GM18867 (cell line): ENCODE measurements around the gene ACAP1.
"Not testable (repeated sequence)": the region's sequence is repeated elsewhere in the genome, so short reads cannot be mapped to it uniquely, and the experiment has no call there.

Experiments
- ATAC-seq: cut with Tn5 transposase; IDR thresholded peaks from one replicate; pipeline ENCODE4 v1.9.1; 2021; ENCODE audit warnings: mild to moderate bottlenecking, moderate library complexity; ENCODE audit not compliant: unreplicated experiment

Gene ACAP1

DNA sequence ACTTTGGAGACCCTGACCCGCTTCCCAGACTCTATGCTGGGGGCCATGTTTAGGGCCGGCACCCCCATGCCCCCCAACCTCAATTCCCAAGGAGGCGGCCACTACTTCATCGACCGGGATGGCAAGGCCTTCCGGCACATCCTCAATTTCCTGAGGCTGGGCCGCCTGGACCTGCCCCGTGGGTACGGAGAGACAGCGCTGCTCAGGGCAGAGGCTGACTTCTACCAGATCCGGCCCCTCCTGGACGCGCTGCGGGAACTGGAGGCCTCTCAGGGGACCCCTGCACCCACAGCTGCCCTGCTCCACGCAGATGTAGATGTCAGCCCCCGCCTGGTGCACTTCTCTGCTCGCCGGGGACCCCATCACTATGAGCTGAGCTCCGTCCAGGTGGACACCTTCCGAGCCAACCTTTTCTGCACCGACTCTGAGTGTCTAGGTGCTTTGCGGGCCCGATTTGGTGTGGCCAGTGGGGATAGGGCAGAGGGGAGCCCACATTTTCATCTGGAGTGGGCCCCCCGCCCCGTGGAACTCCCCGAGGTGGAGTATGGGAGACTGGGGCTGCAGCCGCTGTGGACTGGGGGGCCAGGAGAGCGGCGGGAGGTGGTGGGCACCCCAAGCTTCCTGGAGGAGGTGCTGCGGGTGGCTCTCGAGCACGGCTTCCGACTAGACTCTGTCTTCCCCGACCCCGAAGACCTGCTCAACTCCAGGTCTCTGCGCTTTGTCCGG lies 16.7 kb downstream of the ACAP1 start:
- ATAC-seq, result no peak

DNA sequence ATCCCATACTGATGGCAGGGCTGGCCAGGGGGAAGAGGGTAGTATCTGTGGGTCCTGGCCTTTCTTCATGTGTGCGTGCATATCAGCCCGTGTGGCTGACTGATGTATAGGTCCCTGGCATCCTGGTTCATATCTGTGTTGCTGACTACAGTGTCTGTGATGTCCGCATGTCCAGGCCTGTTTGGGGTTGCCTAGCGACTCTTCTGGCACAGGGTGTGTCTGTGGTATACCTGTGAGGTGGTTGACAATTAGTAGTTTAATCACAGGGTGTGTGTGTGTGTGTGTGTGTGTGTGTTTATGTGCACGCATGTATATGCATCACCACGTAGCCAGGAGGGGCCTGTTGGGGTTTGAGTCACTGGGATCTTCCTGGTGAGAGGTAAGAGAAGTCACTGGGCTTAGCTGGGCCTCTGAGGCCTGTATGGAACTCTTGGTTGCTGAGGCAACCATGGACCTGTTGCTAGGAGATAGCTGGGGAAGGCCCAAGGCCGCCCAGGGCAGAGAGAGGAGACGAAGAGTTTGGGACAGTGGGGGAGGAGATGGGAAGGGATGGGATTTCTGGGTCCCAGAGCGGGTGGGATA lies 18.0 kb downstream of the ACAP1 start:
- no peak for ATAC-seq

DNA sequence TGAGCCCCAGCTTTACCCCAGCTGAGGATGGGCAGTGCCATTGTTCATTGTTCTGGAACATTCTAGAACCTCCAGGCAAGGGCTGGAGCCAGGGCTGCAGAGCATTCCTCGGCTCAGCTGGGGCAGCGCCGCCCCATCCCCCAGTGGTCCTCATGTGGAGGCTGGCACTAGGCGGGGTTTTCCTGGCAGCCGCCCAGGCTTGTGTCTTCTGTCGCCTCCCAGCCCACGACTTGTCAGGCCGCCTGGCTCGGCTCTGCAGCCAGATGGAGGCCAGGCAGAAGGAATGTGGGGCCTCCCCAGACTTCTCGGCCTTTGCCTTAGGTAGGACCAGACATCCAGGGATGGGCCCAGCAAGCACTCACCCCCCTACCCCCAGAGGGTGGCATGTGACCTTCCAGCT lies 18.7 kb downstream of the ACAP1 start, which contains the start of gene TMEM95:
Gene TMEM95 (plus strand): TSS at position 104 of the 400 bp plus-strand sequence. CDS start 49 bp downstream, at position 153.
- ATAC-seq, result no peak

DNA sequence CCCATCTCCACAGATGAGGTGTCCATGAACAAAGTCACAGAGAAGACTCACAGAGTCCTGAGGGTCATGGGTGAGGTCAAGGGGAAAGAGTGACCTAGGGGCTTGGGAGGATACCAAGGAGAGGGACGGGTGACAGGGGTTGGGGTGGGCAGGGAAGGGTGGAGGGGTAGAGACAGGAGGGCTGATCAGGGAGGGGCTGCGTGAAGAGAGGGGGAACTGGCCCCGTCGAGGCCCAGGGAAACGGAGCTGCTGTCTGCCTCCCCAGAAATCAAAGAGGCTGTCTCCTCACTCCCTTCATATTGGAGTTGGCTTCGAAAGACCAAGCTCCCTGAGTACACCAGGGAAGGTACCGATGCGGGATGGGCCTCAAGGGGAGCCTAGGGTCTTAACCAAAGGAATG lies 19.2 kb downstream of the ACAP1 start:
- no peak for ATAC-seq

DNA sequence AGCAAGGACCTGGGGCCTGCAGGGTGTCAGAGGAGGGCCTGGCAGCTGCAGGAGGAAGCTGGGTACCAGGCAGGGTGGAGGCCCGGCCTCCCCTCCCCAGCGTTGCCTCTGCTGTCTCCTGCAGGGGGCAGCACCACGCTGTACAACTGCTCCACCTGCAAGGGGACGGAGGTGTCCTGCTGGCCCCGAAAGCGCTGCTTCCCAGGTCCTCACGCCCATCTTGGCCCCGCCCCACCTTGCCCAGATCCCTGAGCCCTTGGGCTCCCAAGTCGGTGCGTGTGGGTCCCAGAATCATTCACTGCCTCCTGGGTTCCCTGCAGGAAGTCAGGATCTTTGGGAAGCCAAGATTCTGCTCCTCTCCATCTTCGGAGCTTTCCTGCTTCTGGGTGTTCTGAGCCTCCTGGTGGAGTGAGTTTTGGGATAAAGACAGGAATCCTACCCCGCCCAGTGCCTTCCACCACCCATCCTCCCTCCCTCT lies 19.8 kb downstream of the ACAP1 start:
- ATAC-seq, result no peak

DNA sequence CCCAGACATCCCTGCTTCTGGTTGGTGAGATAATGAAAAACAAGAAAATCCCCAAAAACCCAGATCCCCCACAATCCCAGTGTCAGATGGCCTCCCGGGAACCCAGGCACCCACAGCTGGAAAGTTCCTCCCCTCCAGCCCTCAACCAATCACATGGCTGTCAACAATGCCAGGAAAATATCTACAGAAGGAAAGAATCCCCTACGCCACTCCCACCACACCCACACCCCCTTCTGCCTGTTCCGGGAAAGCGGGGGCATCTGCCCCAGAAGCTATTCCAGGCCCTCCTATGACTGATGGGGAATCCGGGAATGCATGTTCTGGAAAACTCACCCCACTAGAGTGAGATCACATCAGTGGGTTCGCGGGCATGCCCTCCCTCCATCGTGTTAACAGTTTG lies 20.4 kb downstream of the ACAP1 start:
- no peak for ATAC-seq

DNA sequence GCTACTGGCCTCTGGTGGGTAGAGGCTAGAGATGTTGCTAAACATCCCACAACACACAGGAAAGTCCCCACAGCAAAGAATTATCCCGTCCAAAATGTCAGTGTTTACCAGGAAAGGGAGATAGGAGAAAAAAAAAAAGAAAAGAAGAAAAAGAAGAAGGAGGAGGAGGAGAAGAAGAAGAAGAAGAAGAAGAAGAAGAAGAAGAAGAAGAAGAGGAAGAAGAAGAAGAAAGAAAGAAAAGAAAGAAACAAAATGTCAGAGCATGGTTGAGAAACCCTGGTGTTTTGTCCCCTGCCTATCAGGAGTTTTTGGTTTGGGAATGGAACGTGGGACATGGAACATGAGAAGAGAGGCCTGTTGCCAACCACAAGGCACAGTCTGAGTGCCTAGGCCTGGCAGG lies 21.1 kb downstream of the ACAP1 start:
- no peak for ATAC-seq

DNA sequence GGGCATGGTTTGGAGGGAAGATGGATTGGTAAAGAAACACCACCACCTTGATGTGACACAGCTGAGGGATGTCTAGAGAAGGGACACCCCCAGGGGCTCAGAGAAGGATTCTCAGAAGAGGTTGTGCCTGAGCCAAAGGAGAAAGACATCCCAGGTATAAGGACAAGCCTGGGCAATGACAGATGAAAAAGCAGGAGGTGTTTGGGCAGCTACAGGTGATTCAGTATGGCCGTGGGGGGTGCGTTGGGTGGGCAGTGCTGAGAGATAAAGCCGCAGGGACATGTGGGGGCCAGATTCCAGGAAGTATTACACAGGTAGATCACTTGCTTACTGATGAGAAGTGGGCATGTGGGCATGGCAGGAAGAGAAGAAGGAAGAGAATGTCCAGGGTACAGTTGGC lies 25.6 kb downstream of the ACAP1 start:
- ATAC-seq, result no peak

DNA sequence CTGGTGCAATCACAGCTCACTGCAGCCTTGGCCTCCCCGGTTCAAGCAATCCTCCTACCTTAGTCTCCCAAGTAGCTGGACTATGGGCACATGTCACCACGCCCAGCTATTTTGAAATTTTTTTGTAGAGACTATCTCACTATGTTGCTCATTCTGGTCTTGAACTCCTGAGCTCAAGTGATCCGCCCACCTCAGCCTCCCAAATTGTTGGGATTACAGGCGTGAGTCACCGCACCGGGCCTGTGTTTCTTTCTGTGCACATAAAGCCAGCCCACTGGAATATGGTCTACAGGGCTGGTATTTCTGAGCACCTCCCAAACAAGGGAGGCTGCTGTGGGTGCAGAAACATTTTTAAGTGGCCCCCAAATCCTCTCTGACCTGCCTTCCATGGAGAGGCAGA lies 27.0 kb downstream of the ACAP1 start:
- no peak for ATAC-seq

DNA sequence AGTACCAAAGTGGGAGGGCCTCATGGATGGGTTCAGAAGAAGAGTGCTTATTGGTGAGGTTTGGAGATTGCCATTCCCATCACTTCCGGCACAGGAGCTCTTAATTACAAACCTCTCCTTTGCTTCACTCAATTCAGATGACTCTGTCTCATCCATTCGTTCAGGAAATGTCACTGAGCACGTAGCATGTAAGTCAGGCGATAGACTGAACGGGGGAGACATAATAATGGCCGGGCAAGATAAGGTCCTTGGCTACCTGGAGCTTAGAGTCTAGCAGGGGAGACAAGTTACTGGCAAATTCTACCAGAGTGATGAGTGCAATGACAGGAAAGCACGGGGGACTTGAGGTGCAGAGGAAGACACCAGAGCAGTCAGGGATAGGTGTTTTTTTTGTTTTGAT lies 29.6 kb downstream of the ACAP1 start:
- not testable (repeated sequence) for ATAC-seq

DNA sequence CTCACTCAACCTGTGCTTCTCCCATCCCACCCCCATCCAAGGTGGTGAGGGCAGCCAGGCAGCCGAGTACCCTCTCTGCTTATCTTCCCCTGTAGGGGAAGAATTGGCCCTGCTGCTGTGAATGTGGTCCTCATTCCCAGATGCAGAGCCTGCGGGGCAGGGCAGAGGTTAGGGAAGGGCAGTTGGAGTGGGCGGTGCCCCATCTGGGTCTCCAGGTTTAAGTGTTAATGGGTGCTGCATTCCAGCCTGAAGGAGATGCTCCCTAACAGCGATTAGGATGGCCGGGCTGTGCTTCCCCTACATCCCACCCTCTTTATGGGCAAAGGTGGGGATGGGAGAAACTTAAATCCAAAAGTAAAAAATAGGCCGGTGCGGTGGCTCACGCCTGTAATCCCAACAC lies 30.8 kb downstream of the ACAP1 start:
- no peak for ATAC-seq

DNA sequence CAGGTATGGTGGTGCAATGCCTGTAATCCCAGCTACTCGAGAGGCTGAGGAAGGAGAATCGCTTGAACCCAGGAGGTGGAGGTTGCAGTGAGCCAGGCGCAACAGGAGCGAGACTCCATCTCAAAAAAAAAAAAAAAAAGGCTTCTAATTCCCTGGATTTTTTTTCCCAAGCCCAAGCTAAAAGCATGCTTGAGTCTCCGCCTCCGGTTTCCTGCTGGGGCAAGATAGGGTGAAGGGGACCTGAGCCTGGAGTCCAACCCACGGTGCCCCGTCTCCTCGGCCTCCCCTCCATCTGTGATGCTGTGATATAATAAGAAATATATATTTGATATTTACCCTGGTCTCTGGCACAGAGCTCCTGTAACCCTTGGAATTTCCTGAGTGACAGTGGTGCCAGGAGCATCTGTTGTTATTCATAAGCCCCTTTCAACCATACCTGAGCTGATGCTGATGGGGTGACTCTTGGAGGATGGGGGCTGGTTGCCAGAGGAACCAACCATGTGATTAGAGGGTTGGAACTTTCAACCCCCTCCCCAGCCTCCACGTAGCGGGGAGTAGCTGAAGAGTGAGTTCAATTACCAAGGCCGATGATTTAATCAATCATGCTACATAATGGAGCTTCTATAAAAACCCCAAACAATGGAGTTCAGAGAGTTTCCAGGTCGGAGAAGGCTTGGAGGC lies 31.7 kb downstream of the ACAP1 start:
- no peak for ATAC-seq

DNA sequence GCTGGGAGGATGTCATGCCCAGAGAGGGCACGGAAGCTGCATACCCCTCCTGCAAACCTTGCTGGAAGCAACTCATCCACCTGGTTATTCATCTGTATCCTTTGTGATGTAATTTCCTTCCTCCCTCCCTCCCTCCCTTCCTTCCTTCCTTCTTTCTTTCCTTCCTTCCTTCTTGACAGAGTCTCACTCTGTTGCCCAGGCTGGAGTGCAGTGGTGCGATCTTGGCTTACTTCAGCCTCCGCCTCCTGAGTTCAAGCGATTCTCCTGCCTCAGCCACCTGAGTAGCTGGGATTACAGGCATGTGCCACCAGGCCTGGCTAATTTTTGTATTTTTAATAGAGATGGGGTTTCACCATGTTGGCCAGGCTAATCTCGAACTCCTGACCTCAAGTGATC lies 32.3 kb downstream of the ACAP1 start:
- ATAC-seq, result not testable (repeated sequence)

DNA sequence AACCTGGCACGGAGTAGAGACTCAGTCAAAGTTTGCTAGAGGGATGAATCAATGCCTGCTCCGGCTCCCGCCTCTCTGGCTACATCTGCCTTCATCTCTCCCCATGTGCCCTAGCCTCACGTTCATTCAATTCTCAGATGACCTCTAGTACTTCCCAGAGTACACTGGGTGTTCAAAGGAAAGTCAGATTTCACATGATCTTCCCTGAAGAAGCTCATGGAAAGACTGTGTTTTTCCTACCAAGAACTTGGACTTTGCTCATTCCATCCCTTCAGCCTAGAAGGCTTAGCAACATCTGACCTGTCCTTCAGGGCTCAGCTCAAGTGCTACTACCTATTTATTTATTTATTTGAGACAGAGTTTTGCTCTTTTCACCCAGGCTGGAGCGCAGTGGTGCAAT lies 33.5 kb downstream of the ACAP1 start:
- no peak for ATAC-seq

DNA sequence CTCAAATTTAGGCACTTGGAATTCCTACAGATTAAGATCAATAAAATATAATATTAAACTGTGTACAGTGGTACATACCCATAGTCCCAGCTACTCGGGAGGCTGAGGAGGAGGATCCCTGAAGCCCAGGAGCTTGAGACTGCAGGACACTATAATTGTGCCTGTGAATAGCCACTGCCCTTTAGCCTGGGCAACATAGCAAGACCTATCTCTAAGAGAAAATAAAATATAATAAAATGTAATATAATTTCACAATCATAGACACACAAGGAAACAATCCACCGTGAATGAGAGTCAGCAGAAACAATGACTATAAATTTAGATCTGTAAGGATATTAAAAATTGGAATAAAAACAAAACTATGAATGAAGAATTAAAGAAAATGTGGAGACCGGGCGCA lies 34.5 kb downstream of the ACAP1 start:
- ATAC-seq, result no peak

DNA sequence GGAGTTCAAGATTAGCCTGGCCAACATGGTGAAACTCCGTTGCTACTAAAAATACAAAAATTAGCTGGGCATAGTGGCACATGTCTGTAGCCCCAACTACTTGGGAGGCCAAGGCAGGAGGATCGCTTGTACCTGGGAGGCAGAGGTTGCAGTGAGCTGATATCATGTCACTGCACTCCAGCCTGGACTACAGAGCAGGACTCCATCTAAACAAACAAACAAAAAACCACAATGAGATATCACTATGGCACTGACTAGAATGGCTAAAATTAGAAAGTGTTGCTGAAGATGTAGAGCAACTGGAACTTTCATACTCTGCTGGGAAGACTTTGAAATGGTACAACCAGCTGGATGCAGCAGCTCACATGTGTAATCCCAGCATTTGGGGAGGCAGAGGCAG lies 38.0 kb downstream of the ACAP1 start:
- no peak for ATAC-seq

DNA sequence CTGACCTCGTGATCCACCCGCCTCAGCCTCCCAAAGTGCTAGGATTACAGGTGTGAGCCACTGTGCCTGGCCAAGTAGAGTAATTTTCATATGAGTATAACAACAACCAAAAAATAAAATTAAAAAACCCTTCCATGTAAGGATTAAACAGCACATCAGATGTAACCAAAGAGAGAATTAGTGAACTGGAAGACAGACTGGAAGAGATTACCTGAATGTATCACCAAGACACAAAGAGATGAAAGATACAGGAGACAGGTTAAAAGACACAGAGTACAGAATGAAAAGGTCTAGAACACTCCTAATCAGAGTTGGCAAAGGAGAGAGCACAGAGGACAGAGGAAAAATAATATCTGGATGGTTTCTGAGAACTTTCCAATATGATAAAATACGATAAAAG lies 42.8 kb downstream of the ACAP1 start:
- ATAC-seq, result no peak

DNA sequence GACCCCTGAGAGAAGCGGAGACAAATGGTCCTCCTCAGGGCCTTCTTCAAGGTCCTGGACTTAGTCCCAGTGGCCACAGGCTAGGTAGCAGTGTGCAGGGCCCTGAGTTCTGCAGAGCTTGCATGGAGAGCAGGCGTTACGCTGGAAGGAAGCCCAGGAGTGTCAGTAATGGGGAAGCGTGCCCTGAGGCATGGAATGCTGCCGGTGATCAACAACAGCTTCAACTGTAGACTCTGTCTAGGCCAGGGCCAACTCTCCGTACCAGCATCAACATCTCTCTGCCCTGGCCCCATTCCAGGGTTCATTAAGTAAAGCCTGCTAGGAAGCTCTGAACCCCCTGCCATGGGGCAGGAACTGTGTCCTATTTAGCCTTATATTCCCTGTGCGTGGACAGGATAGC lies 44.0 kb downstream of the ACAP1 start:
- no peak for ATAC-seq

DNA sequence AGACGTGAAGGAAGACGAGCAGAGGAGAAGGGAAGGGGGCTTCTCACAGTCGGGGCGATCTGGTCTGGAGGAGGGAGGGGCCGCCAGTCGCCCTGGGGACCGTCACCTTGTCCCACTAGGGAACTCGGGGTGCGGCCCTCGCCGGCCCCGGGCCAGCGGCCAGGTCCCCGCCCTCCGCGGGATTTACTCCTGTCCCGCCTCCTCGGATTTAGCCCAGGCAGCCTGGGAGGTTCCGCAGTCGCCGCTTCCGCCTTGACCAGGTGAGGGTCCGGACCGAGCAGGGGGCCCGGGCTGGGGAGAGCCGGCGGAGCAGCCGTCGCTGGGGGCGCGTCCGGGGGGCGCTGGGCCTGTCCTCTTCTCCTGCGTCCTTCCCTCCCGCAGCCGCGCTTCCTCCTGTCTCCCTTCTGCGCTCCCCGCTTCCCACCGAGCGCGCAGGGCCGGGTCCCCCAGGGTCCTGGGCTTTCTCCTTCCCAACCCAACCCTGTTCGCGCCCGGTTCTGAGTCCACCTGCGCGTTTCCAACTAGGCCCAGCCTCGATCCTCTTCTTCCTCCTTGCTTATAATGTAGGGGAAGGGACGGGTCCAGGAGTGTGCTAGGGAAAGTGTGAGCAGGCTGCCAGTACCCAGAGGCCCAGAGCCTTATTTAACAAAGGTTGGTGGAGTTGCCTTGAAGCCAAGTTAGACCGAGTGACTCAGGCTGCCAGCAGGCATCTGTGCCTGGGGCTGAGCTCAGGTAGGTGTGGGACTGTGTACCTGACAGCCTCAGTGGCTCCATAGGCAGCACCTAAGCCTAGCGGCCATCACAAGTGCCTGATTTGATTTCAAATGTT lies 44.7 kb downstream of the ACAP1 start, which contains the start of gene TNK1:
Gene TNK1 (plus strand): TSS at position 235 of the 829 bp plus-strand sequence. CDS start 1,838 bp downstream, outside the sequence.
- ATAC-seq, result no peak

DNA sequence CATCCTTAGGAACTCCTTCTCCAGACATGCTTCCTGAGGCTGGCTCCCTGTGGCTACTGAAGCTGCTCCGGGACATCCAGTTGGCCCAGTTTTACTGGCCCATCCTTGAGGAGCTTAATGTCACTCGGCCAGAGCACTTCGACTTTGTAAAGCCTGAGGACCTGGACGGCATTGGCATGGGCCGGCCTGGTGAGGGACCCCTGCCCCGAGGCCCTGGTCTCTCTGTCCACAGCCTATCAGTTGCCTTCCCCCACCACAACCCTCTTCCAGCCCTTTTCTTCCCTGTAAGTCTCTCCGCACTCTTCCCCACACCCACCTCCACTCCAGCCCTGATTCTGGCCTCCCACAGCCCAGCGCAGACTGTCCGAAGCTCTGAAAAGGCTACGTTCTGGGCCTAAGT lies 46.6 kb downstream of the ACAP1 start:
- no peak for ATAC-seq

DNA sequence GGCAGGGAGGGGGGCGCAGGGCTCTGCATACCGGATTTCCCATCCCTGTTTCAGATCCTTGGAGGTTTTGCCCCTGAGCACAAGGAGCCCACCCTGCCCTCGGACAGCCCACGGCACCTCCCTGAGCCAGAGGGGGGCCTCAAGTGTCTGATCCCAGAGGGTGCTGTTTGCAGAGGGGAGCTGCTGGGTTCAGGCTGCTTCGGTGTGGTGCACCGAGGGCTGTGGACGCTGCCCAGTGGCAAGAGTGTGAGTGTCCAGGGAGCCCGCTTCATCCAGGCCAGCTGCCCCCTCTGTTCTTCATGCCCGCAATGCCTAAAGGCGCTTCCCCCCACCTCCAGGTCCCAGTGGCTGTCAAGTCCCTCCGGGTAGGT lies 47.0 kb downstream of the ACAP1 start:
- ATAC-seq, result no peak
